Fibroblast of the aortic adventitia (primary cell): ENCODE results near the gene CDK17. TPM values are rescaled to one million over a fixed set of nuclear protein-coding genes. Genes with fewer than 3 reads are reported as not detected.
A peak's percentile ranks its signal among the peaks of the same experiment; 100 is the strongest.

Source experiments
- DNase-seq: peaks from one replicate; pipeline ENCODE4 v3.0.0-alpha.2; 2010; ENCODE audit warnings: low read depth
- H3K4me3 ChIP-seq: 2 replicates; pipeline ENCODE4 v1.5.1; 2011; ENCODE audit warnings: low read depth, mild to moderate bottlenecking, control low read depth, low read length, moderate library complexity
- CTCF ChIP-seq: IDR thresholded peaks from 2 replicates; pipeline ENCODE4 v1.5.1; 2011; ENCODE audit warnings: mild to moderate bottlenecking, low read length, control low read depth, inconsistent platforms; ENCODE audit not compliant: insufficient read depth
- total RNA-seq: library from RNA; depleted of rRNA; stranded (reverse); fragments of >200 nt; gene quantifications from 2 replicates; pipeline ENCODE4 v1.2.3, GENCODE V29; 2012; ENCODE audit warnings: low replicate concordance

The CDK17 gene
- total RNA-seq, 1 donor, result 49.1 TPM

- peak; percentile 45 for TF ChIP-seq CTCF
- H3K4me3 ChIP-seq, result no peak overlapping the region
- DNase-seq, result peak; percentile 94
These were observed 163.9 kb downstream of the CDK17 start for GRCh38 chr12:96236221-96236822.

- no peak for DNase-seq
- no peak overlapping the region for H3K4me3 ChIP-seq
- no peak for TF ChIP-seq CTCF
These were observed 164.8 kb downstream of the CDK17 start for GRCh38 chr12:96235484-96235826.

GRCh38 chr12:96234591-96235483 is 165.4 kb downstream of the CDK17 start:
- no peak for DNase-seq
- TF ChIP-seq CTCF, result no peak
- H3K4me3 ChIP-seq, result no peak overlapping the region

GRCh38 chr12:96233939-96234461 is 166.2 kb downstream of the CDK17 start:
- peak; percentile 98 for DNase-seq
- no peak for TF ChIP-seq CTCF
- H3K4me3 ChIP-seq, result no peak overlapping the region

- H3K4me3 ChIP-seq, result no peak overlapping the region
- no peak for TF ChIP-seq CTCF
- DNase-seq, result peak; percentile 66
These were observed 167.1 kb downstream of the CDK17 start for GRCh38 chr12:96233168-96233567.

- TF ChIP-seq CTCF, result no peak
- H3K4me3 ChIP-seq, result no peak overlapping the region
- no peak for DNase-seq
These were observed 169.6 kb downstream of the CDK17 start for GRCh38 chr12:96230646-96231045.
